Left ventricle myocardium inferior (tissue), 1 donor: ENCODE measurements around the gene RNASE13. TPM values are rescaled to one million over a fixed set of nuclear protein-coding genes. Genes with fewer than 3 reads are reported as not detected.
A peak's percentile ranks its signal among the peaks of the same experiment; 100 is the strongest.

Source experiments
- DNase-seq: peaks from one replicate; pipeline ENCODE4 v3.0.0-alpha.2; 2020
- H3K27ac ChIP-seq: fragments of 200-600 bp; replicated peaks from 2 replicates; pipeline ENCODE4 v1.8.0; 2021
- H3K27me3 ChIP-seq: fragments of 200-600 bp; 2 replicates; pipeline ENCODE4 v1.8.0; 2021; ENCODE audit warnings: low read depth
- H3K36me3 ChIP-seq: fragments of 200-600 bp; 2 replicates; pipeline ENCODE4 v1.8.0; 2021
- H3K4me1 ChIP-seq: fragments of 200-600 bp; 2 replicates; pipeline ENCODE4 v1.8.0; 2021
- H3K4me3 ChIP-seq: fragments of 200-600 bp; 2 replicates; pipeline ENCODE4 v1.8.0; 2021; ENCODE audit warnings: mild to moderate bottlenecking, moderate library complexity
- H3K9me3 ChIP-seq: fragments of 200-600 bp; replicated peaks from 2 replicates; pipeline ENCODE4 v1.8.0; 2021
- intact Hi-C: fragments of 100-400 bp; cut with micrococcal nuclease; formaldehyde crosslinking; loops from one replicate; pipeline ENCODE4 v1.11.0; 2022
- total RNA-seq: library from RNA; stranded (reverse); fragmentation: NEBNext Ultra II Directional; extraction: Animal tissue kit (Norgen Biotek cat#: 25700); gene quantifications from one replicate; pipeline ENCODE4 v1.2.1, GENCODE V29; 2021
- TF ChIP-seq, protein P1 (sequence below): fragments of 200-600 bp; IDR thresholded peaks from 2 replicates; pipeline ENCODE4 v1.8.0; 2021; ENCODE audit warnings: antibody characterized with exemption, mild to moderate bottlenecking, borderline replicate concordance
- donor health status: DM: no; HTN: yes; CAD: no; lungs with severe emphysema.

Gene RNASE13
- total RNA-seq, 1 donor from 2014 or later, result not detected

DNA sequence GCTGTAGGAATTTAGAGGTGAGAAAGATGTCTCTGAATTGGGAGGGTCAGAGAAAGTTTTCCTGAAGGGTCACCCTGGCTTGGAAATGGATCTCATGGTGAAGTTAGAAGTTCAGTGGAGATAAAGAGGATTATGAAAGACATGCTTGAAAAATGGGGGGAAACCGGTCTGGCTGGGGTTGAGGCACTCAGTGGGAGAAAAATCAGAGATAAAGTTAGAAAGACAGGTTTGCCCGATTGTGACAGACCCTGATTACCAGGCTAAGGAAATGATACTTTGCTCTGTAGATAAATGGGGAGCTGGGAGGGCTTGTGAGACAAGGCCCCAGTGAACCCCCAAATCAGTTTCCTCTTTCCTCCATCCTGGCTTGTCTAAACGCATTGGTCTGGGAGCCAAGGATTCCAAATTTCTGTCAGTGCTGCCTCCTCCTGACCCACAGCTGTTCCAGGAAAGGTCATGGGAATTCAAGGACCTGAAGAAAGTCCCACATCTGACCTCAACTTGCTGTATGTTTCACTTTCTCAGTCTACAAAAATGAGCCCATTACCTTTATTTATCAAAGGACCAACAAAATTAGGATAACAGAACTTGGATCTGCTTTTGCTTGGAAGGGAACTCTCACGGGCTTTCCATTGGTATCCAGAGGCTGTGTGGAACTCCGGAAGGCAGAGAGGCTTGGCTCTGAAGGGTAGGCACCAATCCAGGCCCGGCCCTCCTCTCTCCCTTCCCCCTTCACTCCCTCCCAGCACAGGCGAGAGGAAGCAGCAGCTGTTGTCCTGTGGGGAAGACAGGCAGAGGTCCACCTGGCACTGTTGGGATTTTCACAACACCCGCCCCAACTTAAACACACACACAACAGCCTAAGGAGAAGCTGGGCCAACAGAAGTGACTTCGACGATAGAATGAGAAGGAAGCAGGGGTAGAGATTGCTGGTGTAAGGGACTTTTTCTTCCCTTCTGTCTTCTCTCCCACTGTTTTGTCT, 4.1 kb upstream of the RNASE13 start:
- Histone ChIP-seq H3K4me3 (peak overlapping the region; percentile 48), H3K36me3 (no peaks in the 10 kb centered on the region), H3K27ac (peak overlapping the region; percentile 88), H3K4me1 (peaks cover 37% of the 10 kb centered on the region), H3K9me3 (no peaks in the 10 kb centered on the region), H3K27me3 (no peaks in the 10 kb centered on the region)
- DNase-seq, result peak; percentile 88
- intact Hi-C loops, result no loop called here
- TF ChIP-seq, protein P1, sequence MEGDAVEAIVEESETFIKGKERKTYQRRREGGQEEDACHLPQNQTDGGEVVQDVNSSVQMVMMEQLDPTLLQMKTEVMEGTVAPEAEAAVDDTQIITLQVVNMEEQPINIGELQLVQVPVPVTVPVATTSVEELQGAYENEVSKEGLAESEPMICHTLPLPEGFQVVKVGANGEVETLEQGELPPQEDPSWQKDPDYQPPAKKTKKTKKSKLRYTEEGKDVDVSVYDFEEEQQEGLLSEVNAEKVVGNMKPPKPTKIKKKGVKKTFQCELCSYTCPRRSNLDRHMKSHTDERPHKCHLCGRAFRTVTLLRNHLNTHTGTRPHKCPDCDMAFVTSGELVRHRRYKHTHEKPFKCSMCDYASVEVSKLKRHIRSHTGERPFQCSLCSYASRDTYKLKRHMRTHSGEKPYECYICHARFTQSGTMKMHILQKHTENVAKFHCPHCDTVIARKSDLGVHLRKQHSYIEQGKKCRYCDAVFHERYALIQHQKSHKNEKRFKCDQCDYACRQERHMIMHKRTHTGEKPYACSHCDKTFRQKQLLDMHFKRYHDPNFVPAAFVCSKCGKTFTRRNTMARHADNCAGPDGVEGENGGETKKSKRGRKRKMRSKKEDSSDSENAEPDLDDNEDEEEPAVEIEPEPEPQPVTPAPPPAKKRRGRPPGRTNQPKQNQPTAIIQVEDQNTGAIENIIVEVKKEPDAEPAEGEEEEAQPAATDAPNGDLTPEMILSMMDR, result no peak

DNA sequence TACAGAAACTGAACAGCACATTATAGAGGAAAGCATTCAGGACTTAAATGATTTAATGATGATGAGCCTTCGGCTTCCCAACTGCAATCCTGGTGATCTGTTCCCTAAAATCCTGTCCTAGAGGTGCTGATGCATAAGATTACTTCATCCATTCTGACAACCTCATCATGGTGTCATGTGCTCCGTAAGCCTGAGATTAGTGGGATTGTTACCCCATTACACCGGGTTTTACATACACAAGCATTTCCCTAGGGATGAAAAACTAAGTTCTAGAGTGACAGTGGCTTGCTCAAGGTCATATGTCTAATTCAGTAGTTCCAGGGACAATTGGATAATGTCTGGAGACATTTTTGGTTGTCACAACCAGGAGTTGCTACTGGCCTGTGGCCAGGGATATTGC, 2.5 kb upstream of the RNASE13 start:
- peaks cover 21% of the 10 kb centered on the region for H3K4me1 ChIP-seq
- H3K9me3 ChIP-seq, result no peaks in the 10 kb centered on the region
- no peaks in the 10 kb centered on the region for H3K36me3 ChIP-seq
- peak overlapping the region; percentile 88 for H3K27ac ChIP-seq
- no peak overlapping the region for H3K4me3 ChIP-seq
- intact Hi-C loops, result no loop called here
- DNase-seq, result no peak
- no peaks in the 10 kb centered on the region for H3K27me3 ChIP-seq
- TF ChIP-seq, protein P1, result no peak

DNA sequence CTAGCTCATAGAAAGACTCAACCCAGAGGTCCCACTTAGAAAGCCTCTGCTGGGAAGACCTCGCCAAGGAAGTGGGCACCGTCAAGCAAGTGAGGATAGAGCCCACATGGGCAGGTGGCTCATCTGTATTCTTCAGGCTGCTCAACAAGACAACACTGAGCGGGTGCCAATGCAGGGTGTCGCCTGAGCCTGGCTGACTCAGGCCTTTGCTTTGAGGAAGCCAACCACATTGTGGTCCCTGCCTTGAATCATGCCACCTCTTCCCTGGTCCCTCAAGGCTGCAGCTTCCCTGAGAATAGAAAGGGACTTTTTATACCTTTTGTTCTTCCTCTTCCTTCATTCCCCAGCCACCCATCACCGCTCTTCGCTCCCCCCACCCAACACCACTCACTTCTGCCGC, 2.1 kb upstream of the RNASE13 start:
- Histone ChIP-seq H3K27me3 (no peaks in the 10 kb centered on the region), H3K4me3 (no peak overlapping the region), H3K27ac (peak overlapping the region; percentile 88), H3K9me3 (no peaks in the 10 kb centered on the region), H3K4me1 (peaks cover 21% of the 10 kb centered on the region), H3K36me3 (no peaks in the 10 kb centered on the region)
- TF ChIP-seq, protein P1, result no peak
- intact Hi-C loops, result no loop called here
- DNase-seq, result no peak

DNA sequence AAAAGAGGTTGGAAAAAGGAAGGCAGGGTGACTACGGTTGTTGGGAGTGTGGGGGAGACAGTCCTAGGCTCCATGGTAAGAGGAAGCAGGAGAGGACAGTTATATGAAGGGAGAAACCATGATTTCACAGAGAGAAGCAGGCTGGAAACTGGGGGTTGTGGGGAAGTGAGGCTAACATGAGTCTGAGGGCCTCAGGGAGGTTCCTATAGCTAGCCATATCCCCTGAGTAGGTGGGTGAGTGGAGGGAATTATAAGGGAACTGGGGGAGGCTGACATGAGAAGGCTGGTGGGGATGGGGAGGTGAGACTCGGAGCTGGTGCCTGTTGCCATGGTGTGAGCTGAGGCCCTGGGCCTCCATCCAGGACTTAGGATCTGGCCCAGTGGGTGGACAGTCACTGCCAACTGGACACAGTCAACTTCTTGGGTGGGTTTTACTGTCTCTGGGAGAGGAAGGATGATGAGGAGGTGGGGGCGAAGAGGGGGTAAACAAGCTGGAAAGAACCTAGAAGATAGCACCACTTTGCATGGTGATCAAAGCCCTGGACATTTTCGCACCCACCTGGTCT, 1.4 kb downstream of the RNASE13 start:
- H3K27me3 ChIP-seq, result no peaks in the 10 kb centered on the region
- no peaks in the 10 kb centered on the region for H3K36me3 ChIP-seq
- no peak overlapping the region for H3K4me3 ChIP-seq
- no peaks in the 10 kb centered on the region for H3K9me3 ChIP-seq
- TF ChIP-seq, protein P1, result no peak
- H3K27ac ChIP-seq, result no peak overlapping the region
- peaks cover 3% of the 10 kb centered on the region for H3K4me1 ChIP-seq
- intact Hi-C loops, result no loop called here
- DNase-seq, result no peak

DNA sequence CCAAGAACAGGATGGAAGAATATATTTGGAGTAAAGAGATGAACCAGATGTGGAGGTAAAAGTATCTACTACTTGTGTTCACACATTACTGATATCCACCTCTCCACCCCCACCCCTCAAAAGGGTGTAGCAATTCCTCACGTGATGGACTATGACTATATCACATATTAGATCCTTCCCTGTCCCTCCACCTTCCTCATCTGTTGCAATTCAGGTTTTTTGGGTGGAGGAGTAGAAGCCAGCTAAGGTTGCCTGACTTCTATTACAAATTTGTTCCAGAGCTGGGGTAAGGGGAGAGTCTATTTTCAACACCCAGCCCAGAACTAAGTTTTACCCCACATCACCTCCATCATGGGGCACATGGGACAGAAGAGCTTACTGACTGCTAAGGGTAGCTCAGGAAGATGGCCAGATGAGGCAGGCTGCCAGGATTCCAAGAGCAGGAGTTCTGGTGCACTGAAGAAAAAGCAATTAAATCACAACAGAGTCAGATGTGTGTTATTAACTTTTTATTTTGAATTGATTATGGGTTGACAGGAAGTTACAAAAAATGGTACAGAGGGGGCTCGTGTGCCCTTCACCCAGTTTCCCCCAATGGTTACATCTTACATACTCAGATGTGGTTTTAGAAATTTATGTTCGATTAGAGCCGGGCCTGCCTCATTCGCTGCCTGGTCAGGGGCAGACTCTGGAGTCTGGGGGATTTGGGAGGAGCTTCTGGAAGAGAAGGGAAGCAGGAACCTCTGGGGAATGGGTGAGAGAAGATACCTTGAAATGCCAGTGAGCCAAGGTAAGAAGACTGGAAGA, 2.1 kb downstream of the RNASE13 start:
- H3K9me3 ChIP-seq, result no peaks in the 10 kb centered on the region
- no peaks in the 10 kb centered on the region for H3K36me3 ChIP-seq
- intact Hi-C loops, result no loop called here
- H3K27me3 ChIP-seq, result no peaks in the 10 kb centered on the region
- TF ChIP-seq, protein P1, result no peak
- no peaks in the 10 kb centered on the region for H3K4me1 ChIP-seq
- H3K4me3 ChIP-seq, result no peak overlapping the region
- DNase-seq, result no peak
- no peak overlapping the region for H3K27ac ChIP-seq
